NCI-H2196 (cell line): ENCODE measurements around the gene KLRC1.
"Not testable (repeated sequence)": the region's sequence is repeated elsewhere in the genome, so short reads cannot be mapped to it uniquely, and the experiment has no call there.

Experiments used
- DNase-seq: peaks from one replicate; lab custom pipeline; 2025; ENCODE audit not compliant: unreplicated experiment; lab: John Stamatoyannopoulos, UW

KLRC1 gene

DNA sequence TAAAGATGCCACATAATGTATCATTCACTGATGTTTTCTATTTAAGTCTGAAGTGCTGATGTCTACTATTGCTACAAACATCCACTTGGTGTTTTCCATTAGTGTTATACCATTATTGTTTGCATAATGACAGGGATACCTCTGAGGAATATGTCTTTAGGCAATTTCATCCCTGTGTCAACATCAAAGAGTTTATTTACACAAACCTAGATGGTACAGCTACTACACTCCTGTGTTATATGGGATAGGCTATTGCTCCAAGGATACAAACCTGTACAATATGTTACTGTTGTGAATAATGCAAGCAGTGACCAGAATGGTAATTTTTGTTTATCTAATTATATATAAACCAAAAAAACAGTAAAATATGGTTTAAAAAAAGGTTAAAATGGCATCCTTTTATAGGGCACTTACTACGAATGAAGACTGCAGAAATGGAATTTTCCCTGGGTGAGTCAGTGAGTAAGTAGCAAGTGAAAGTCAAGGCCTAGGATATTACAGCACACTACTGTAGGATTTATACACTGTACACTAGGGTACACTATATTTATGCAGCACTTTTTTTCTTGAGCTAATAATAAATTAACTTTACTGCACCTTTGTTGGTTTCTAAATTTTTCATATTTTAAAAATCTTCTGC lies 28.8 kb downstream of the KLRC1 start:
- not testable (repeated sequence) for DNase-seq

DNA sequence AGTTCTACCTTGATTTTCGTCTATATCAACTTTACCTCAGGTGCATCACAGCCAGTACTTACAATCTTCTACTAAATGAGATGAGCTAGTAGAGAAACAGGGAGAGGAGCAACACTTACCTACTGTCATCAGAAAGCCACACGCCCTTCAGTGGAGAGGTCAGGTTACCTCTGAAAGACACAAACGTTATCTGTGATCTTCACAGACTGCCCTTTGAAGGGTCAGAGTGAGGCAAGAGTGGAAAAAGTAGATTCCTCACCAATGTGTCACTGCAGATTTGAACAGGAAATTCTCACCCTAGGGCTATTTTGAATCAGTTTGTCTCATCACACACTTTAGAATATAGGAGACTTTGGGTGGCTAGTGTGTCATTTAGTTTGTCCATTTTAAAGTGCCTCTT lies 31.0 kb downstream of the KLRC1 start:
- not testable (repeated sequence) for DNase-seq

DNA sequence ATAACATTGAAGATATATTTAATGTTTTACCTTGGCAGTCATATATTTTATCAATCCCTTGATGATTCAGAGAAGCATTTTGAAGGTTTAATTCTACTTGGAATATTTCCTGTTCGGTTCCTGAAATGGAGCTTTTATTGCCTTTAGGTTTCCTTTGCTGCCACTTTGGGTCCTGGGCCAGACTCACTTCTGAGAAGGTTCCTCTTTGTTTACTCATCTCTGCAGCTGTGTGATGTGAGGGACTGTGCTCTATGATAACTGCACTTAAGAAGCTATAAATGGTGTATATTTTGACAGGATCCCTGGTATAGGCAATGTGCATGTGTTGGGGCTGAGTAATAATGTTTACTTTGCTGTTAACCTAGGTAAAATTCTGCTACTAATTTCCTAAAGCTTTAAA lies 32.8 kb downstream of the KLRC1 start, which contains the start of gene KLRC3:
KLRC3 (minus strand) TSS at position 262 of the 400 bp plus-strand sequence; CDS start at position 217, 45 bp downstream.
- peak; percentile 2 for DNase-seq

DNA sequence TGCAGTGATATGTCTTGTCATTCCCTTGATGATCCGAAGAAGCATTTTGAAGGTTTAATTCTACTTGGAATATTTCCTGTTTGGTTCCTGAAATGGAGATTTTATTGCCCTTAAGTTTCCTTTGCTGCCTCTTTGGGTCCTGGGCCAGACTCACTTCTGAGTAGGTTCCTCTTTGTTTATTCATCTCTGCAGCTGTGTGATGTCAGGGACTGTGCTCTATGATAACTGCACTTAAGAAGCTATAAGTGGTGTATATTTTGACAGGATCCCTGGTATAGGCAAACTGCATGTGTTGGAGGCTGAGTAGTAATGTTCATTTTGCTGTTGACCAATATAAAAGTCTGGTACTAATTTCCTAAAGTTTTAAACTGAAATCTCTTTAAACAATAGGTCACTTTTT lies 43.8 kb downstream of the KLRC1 start, which contains the start of gene KLRC4:
KLRC4 (minus strand) TSS at position 366 of the 400 bp plus-strand sequence; CDS start at position 184, 182 bp downstream.
- DNase-seq: peak; percentile 16

DNA sequence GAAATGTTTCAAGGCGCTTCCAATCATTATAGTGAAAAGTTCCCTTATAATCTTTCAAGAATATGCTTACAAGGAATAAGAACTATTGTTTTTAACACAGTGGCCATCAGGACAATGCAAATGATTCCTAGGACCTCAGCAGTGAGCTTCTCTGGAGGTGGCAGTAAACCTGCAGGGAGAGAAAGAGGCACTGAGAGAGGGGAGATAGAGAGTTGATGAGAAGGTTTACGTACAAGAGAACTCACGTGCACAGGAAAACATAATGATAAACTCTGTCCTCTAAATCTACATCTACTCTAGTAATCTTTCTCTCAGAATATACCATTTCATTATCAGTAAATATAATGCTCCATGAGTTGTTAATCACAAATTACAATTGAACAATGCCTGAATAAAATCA lies 44.3 kb downstream of the KLRC1 start:
- DNase-seq: no peak

DNA sequence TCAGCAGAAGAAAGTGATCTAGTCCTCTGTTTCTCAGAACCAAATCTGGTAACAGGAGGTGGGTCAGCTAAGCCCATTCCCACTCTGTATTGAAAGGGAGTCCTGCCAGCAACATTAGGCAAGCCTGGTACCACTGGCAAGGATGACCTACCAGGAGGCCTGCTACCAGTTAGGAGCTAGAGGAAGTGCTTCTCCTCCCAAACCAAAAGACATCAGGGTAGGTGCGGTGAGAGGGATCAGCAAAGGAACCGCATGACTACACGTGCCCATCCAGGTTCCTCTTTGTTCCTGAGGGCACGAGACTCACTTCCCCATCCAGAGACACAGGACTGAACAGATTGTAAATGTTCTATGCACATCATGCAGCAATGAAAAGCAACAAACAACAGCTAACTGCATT lies 46.5 kb downstream of the KLRC1 start:
- DNase-seq: no peak

DNA sequence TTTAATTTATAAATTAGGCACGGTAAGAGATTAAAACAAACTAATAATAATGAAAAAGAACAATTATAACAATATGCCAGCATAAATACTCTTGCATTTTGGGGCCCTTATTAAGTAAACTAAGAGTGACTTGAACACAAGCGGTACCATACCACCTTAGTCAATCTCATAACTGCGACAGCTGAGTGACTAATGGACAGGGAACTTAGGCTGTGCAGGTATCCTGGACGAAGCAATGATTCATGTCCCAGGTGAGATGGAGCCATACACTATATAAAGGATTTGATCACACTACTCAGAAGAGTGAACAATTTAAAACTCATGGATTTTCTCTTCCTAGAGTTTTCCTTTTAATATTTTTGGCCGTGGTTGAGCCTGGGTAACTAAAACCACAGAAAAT lies 47.9 kb downstream of the KLRC1 start:
- no peak for DNase-seq

DNA sequence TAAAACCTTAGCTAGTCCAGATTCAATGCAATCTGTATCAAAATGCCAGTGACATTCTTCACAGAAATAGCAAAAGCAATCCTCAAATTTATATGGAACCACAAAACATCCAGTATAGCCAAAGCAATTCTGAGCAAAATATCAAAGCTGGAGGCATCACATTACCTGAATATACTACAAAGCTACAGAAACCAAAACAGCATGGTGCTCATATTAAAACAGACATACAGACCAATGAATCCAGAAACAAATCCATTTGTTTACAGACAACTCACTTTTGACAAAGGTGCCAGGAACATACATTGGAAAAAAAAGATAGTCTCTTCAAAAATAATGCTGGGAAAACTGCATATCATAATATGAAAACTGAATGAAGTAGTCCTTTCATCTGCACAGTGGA lies 48.4 kb downstream of the KLRC1 start:
- no peak for DNase-seq

DNA sequence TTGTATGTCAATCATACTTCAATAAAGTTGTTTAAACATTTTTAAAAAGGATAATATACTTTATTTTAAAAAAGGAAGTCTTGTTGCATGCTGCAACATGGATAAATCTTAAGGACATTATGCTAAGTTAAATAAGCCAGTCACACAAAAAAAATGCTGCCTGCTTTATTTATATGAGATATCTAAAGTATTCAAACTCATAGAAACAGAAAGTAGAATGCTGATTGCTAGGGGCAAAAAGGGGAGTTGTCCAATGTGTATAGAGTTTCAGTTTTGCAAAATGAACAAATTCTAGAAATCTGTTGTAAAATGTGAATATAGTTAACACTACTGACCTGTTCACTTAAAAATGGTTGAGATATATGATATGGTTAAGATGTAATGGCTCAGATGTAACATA lies 52.3 kb downstream of the KLRC1 start:
- DNase-seq: no peak

DNA sequence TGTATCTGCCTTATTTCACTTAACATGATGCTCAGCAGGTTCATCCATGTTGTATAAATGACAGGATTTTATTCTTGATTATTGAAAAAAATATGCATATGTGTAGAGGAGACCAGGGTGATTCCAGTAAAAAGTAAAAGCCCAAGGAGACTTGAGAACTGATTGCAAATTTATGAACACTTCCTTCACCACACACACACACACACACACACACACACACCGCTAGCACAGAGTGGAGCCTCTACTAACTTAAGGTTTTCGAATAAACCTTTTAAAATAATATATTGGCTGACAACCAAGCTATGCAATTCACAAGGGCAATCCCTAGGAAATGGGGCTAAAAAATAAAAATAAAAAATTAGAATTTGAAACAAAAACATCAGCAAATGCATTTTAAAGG lies 55.0 kb downstream of the KLRC1 start:
- DNase-seq: no peak

DNA sequence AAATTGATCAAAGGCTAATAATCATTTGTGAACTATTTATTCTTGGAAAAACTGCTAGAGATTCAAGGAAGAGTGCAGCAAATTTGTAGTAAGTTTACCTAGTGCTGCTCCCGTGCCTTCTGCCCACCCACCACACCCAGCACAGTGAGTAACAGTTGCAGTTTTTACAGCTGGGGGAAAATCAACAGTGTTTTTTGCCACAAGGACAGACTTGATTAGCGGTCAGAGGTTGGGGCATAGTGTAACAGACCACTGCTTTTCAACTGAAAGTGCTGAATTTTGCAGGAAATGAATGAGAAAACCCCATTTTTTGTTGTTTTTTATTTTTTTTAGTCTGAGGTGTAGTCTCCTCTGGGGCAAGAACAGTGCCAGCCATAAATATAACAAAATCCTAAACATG lies 55.9 kb downstream of the KLRC1 start:
- no peak for DNase-seq

DNA sequence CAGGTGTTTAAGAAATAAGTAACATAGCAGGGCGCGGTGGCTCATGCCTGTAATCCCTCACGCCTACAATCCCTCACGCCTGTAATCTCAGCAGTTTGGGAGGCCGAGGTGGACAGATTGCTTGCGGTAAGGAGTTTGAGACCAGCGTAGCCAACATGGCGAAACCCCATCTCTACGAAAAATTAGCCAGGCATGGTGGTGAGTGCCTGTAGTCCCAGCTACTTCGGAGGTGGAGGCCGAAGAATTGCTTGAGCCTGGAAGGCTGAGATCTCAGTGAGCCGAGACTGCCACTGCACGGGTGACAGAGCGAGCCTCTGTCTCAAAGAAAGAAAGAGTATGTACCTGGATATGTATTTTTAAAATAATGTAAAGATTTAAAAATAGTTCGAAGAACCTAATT lies 57.0 kb downstream of the KLRC1 start:
- DNase-seq: not testable (repeated sequence)
